ENCODE measurements around the gene LRRFIP1. TPM values are rescaled to one million over a fixed set of nuclear protein-coding genes. Genes with fewer than 3 reads are reported as not detected.

LRRFIP1 gene
- polyA plus RNA-seq, 2 of the 4 experiments (the other 2 are of a cell fraction) = 75.6 to 93.0 TPM

GRCh38 chr2:237714690-237715458 lies 87.5 kb downstream of the LRRFIP1 start (continued):
- no peak for TF ChIP-seq PBX3 (IDR thresholded peaks at IDR 0.05)

- no peak overlapping the region for H3K27ac ChIP-seq
Measured at GRCh38 chr2:237715459-237715947, 88.1 kb downstream of the LRRFIP1 start.

GRCh38 chr2:237716011-237716410 lies 88.6 kb downstream of the LRRFIP1 start:
- no peak for FAIRE-seq
- no peak overlapping the region for H3K4me2 ChIP-seq
- ATAC-seq = no peak
- TF ChIP-seq HOXA7 (CRISPR knock-in tag; IDR thresholded peaks at IDR 0.05) = no peak
- TF ChIP-seq HOXB5 (CRISPR knock-in tag; IDR thresholded peaks at IDR 0.05) = no peak
- TF ChIP-seq TP53 (CRISPR knock-in tag; IDR thresholded peaks at IDR 0.05) = no peak
- no peak for TF ChIP-seq NR3C1 (IDR thresholded peaks at IDR 0.05)
- no peak for TF ChIP-seq NPAS2 (CRISPR knock-in tag; IDR thresholded peaks at IDR 0.05; ENCODE audit: borderline replicate concordance)
- no peak for TF ChIP-seq MAX (IDR thresholded peaks at IDR 0.05)
- TF ChIP-seq POLR2AphosphoS2 (conservative IDR thresholded peaks at IDR 0.05; ENCODE audit: low read length) = no peak
- TF ChIP-seq E2F6 (IDR thresholded peaks at IDR 0.05; ENCODE audit: borderline replicate concordance, low read depth) = no peak
- no peak for TF ChIP-seq ZSCAN20 (CRISPR knock-in tag; IDR thresholded peaks at IDR 0.05)
- TF ChIP-seq EP300 (IDR thresholded peaks at IDR 0.05) = no peak
- no peak for TF ChIP-seq RAD21 (conservative IDR thresholded peaks at IDR 0.05 in 1 of 2, IDR thresholded peaks at IDR 0.05 in 1 of 2)
- no peaks in the 10 kb centered on the region for H3K9me3 ChIP-seq
- ChIA-PET POLR2A (no interaction called here), CTCF (interaction anchor here (1.6 kb wide), 1 partner anchor 42 kb away, joined by 7 read pairs; no protein-coding TSS in a partner anchor)
- H3K27ac ChIP-seq = no peak overlapping the region
- H3K4me1 ChIP-seq = peaks cover 17% of the 10 kb centered on the region
- no peak overlapping the region for H3K4me3 ChIP-seq
- DNase-seq (ENCODE audit: low read depth in 1 of 2, low spot score in 1 of 2) = no peak

More at GRCh38 chr2:237715459-237715947, 88.1 kb downstream of the LRRFIP1 start:
- ATAC-seq (no peak), DNase-seq (ENCODE audit: low read depth in 1 of 2, low spot score in 1 of 2) (no peak), FAIRE-seq (no peak)
- 91% methylated on average over 13 of the region's 13 CpGs for WGBS (ENCODE audit: missing lambda C conversion rate)
- POLR2A ChIA-PET = no interaction called here
- Histone ChIP-seq H3K4me2 (no peak overlapping the region), H3K4me1 (peaks cover 12% of the 10 kb centered on the region; the same call in 1 of the 3 replicates), H3K4me3 (no peak overlapping the region), H3K9me3 (no peaks in the 10 kb centered on the region)
- TF ChIP-seq EHMT2 (IDR thresholded peaks at IDR 0.05; ENCODE audit: low read depth) (no peak), KDM1A (IDR thresholded peaks at IDR 0.05; ENCODE audit: low read depth) (no peak), SMC3 (IDR thresholded peaks at IDR 0.05) (no peak), ZFP36 (IDR thresholded peaks at IDR 0.05; ENCODE audit: borderline replicate concordance, partially characterized antibody) (no peak), ZNF302 (CRISPR knock-in tag; IDR thresholded peaks at IDR 0.05) (no peak), CBX2 (IDR thresholded peaks at IDR 0.05; ENCODE audit: borderline replicate concordance, low read depth) (no peak), ATOH8 (CRISPR knock-in tag; IDR thresholded peaks at IDR 0.05; ENCODE audit: low read depth) (no peak), PHF8 (IDR thresholded peaks at IDR 0.05; ENCODE audit: borderline replicate concordance, low read depth) (no peak), CEBPB (IDR thresholded peaks at IDR 0.05) (no peak), KDM5A (IDR thresholded peaks at IDR 0.05) (no peak), RARB (CRISPR knock-in tag; IDR thresholded peaks at IDR 0.05) (no peak), EP300 (IDR thresholded peaks at IDR 0.05) (no peak)
- CTCF ChIA-PET = interaction anchor here (1.1 kb wide), 1 partner anchor 12 kb away, joined by 3 read pairs; no protein-coding TSS in a partner anchor

Data from A549 (cell line).